ENCODE data around the gene TEX29.

DNA sequence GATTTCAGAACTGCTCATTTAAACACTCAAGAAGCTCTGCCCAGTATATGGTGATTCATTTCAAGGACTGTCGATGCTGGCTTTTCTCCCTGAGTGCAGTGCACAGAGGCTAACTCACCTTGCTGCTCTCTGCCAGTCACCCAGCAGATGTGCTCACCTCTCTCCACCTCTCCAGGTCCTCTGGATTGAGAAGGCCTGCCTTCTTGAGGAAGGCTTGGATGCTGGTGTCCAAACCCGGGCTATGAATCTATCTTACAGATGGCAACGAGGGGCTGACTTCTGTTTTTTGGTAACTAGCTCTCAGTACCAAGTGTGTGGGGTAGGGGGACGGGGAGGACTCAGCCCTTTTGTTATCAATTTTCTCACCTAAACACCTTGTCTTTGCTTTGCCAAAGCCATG is 47.6 kb downstream of the TEX29 start:
- TF ChIP-seq, protein P1, sequence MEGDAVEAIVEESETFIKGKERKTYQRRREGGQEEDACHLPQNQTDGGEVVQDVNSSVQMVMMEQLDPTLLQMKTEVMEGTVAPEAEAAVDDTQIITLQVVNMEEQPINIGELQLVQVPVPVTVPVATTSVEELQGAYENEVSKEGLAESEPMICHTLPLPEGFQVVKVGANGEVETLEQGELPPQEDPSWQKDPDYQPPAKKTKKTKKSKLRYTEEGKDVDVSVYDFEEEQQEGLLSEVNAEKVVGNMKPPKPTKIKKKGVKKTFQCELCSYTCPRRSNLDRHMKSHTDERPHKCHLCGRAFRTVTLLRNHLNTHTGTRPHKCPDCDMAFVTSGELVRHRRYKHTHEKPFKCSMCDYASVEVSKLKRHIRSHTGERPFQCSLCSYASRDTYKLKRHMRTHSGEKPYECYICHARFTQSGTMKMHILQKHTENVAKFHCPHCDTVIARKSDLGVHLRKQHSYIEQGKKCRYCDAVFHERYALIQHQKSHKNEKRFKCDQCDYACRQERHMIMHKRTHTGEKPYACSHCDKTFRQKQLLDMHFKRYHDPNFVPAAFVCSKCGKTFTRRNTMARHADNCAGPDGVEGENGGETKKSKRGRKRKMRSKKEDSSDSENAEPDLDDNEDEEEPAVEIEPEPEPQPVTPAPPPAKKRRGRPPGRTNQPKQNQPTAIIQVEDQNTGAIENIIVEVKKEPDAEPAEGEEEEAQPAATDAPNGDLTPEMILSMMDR (IDR thresholded peaks at IDR 0.05) = no peak
- TF ChIP-seq EZH2 (IDR thresholded peaks at IDR 0.05) (no peak), EZH2phosphoT487 (IDR thresholded peaks at IDR 0.05) (no peak)
